WTC11 (cell line): Measurements from ENCODE around the gene DDX28. TPM values are rescaled to one million over a fixed set of nuclear protein-coding genes. Genes with fewer than 3 reads are reported as not detected.

Experiments used
- CBFB ChIP-seq: sonication (generic); formaldehyde crosslinking; IDR thresholded peaks from 2 replicates; pipeline ENCODE4 v1.8.1; 2022; ENCODE audit warnings: mild to moderate bottlenecking, low read depth, missing genetic modification reagents
- CTCF ChIP-seq: fragments of 200-600 bp; IDR thresholded peaks from 2 replicates; pipeline ENCODE4 v1.8.0; 2022; ENCODE audit warnings: antibody characterized with exemption
- ELF4 ChIP-seq: sonication (generic); formaldehyde crosslinking; IDR thresholded peaks from 2 replicates; pipeline ENCODE4 v1.8.1; 2022; ENCODE audit warnings: low read depth, mild to moderate bottlenecking, moderate library complexity, missing genetic modification reagents
- FOXK1 ChIP-seq: sonication (generic); formaldehyde crosslinking; IDR thresholded peaks from 2 replicates; pipeline ENCODE4 v1.8.0; 2022; ENCODE audit warnings: mild to moderate bottlenecking, moderate library complexity, missing genetic modification reagents
- FOXP1 ChIP-seq: sonication (generic); formaldehyde crosslinking; IDR thresholded peaks from 2 replicates; pipeline ENCODE4 v1.8.0; 2022; ENCODE audit warnings: missing genetic modification reagents, mild to moderate bottlenecking, moderate library complexity, borderline replicate concordance
- GRHL2 ChIP-seq: fragments of 250-450 bp; sonication (Bioruptor Pico); IDR thresholded peaks from 2 replicates; pipeline ENCODE4 v1.8.0; 2022; ENCODE audit warnings: mild to moderate bottlenecking, moderate library complexity; ENCODE audit not compliant: insufficient replicate concordance, severe bottlenecking
- GTF2I ChIP-seq: fragments of 250-450 bp; sonication (Bioruptor Pico); conservative IDR thresholded peaks from 2 replicates; pipeline ENCODE4 v1.4.0; 2021; ENCODE audit warnings: mild to moderate bottlenecking
- HMGA2 ChIP-seq: fragments of 250-450 bp; sonication (Bioruptor Pico); IDR thresholded peaks from 2 replicates; pipeline ENCODE4 v1.4.0; 2021; ENCODE audit warnings: mild to moderate bottlenecking, moderate library complexity
- IRF1 ChIP-seq: sonication (generic); formaldehyde crosslinking; IDR thresholded peaks from 2 replicates; pipeline ENCODE4 v1.8.0; 2023; ENCODE audit warnings: missing genetic modification reagents
- JUN ChIP-seq: sonication (generic); formaldehyde crosslinking; IDR thresholded peaks from 2 replicates; pipeline ENCODE4 v1.8.0; 2023; ENCODE audit warnings: mild to moderate bottlenecking, missing genetic modification reagents
- MAX ChIP-seq: sonication (generic); formaldehyde crosslinking; IDR thresholded peaks from 2 replicates; pipeline ENCODE4 v1.8.0; 2022; ENCODE audit warnings: mild to moderate bottlenecking, missing genetic modification reagents
- MLX ChIP-seq: sonication (generic); formaldehyde crosslinking; IDR thresholded peaks from 2 replicates; pipeline ENCODE4 v1.8.1; 2023; ENCODE audit warnings: mild to moderate bottlenecking, missing genetic modification reagents, moderate library complexity
- MYBL2 ChIP-seq: sonication (generic); formaldehyde crosslinking; IDR thresholded peaks from 2 replicates; pipeline ENCODE4 v1.8.1; 2023; ENCODE audit warnings: mild to moderate bottlenecking, moderate library complexity, missing genetic modification reagents
- OVOL2 ChIP-seq: fragments of 250-450 bp; sonication (Bioruptor Pico); IDR thresholded peaks from 2 replicates; pipeline ENCODE4 v1.9.0; 2021; ENCODE audit warnings: mild to moderate bottlenecking, borderline replicate concordance
- RORB ChIP-seq: fragments of 250-450 bp; sonication (Bioruptor Pico); IDR thresholded peaks from 2 replicates; pipeline ENCODE4 v1.9.0; 2021; ENCODE audit warnings: mild to moderate bottlenecking
- ZBTB21 ChIP-seq: sonication (generic); formaldehyde crosslinking; IDR thresholded peaks from 2 replicates; pipeline ENCODE4 v1.8.1; 2023; ENCODE audit warnings: mild to moderate bottlenecking, missing genetic modification reagents, borderline replicate concordance
- ZNF219 ChIP-seq: sonication (generic); formaldehyde crosslinking; IDR thresholded peaks from 2 replicates; pipeline ENCODE4 v1.8.0; 2023; ENCODE audit warnings: missing genetic modification reagents, mild to moderate bottlenecking, borderline replicate concordance
- total RNA-seq: library from RNA; stranded (reverse); gene quantifications from 3 replicates; pipeline ENCODE4 v1.2.3, GENCODE V29; 2021
- TF ChIP-seq, protein P1 (sequence below): fragments of 250-450 bp; sonication (Bioruptor Pico); IDR thresholded peaks from 2 replicates; pipeline ENCODE4 v1.9.0; 2021; ENCODE audit warnings: mild to moderate bottlenecking
- TF ChIP-seq, protein P2 (sequence below): sonication (generic); formaldehyde crosslinking; IDR thresholded peaks from 2 replicates; pipeline ENCODE4 v1.8.1; 2022; ENCODE audit warnings: low read depth, mild to moderate bottlenecking, moderate library complexity, missing genetic modification reagents, borderline replicate concordance

Gene DDX28
- total RNA-seq, 1 experiment from 2014 or later: 15.2 TPM

DNA sequence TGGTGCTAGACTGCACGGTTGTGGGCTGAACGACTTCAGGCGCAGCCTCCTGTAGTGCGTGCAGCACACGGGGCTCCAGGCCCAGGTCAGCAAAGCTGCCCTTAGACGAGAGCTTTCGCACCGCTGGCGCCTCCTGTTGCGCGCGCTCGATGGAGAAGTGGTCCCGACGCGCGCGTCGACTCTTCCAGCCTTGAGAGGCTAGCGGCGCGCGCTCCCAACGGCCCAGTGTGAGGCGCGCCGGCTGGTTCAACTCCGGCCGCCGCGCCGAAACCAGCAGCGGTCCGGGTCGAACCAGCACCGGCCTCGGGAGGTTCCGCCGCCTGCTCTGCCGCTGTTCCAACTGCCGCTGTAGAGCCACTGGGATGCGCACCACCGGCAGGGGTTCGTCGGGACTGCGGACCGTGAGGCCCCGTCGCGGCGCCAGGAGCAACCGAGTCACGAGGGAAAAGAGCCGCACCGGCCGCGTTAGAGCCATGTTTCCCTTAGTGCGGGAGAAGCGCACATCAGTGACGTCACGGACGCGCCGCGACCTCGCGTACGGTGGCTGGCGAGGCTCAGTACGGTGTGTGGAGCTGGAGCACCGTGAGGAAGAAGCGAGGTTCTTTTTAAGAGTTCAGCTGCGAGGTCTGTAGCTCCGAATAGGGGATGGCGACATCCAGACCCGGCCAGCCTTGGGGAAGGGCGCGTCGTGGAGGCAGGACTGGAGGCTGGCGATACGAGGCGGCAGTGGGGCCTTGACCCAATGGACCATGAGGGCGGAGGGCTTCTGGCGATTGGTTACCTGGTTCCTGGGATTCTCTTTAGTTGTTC, at the start of gene DDX28, which contains the start of gene DUS2 (continued):
- TF ChIP-seq, protein P1, sequence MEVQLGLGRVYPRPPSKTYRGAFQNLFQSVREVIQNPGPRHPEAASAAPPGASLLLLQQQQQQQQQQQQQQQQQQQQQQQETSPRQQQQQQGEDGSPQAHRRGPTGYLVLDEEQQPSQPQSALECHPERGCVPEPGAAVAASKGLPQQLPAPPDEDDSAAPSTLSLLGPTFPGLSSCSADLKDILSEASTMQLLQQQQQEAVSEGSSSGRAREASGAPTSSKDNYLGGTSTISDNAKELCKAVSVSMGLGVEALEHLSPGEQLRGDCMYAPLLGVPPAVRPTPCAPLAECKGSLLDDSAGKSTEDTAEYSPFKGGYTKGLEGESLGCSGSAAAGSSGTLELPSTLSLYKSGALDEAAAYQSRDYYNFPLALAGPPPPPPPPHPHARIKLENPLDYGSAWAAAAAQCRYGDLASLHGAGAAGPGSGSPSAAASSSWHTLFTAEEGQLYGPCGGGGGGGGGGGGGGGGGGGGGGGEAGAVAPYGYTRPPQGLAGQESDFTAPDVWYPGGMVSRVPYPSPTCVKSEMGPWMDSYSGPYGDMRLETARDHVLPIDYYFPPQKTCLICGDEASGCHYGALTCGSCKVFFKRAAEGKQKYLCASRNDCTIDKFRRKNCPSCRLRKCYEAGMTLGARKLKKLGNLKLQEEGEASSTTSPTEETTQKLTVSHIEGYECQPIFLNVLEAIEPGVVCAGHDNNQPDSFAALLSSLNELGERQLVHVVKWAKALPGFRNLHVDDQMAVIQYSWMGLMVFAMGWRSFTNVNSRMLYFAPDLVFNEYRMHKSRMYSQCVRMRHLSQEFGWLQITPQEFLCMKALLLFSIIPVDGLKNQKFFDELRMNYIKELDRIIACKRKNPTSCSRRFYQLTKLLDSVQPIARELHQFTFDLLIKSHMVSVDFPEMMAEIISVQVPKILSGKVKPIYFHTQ: no peak
- TF ChIP-seq MAX (CRISPR knock-in tag) (peak; percentile 97), HMGA2 (CRISPR knock-in tag) (no peak), MYBL2 (peak; percentile 95), ZNF219 (CRISPR knock-in tag) (no peak), CTCF (no peak), OVOL2 (no peak), IRF1 (peak; percentile 84; the same call in 1 of the 2 replicates), MLX (no peak), CBFB (CRISPR knock-in tag) (peak; percentile 71), GRHL2 (CRISPR knock-in tag) (no peak), ELF4 (CRISPR knock-in tag) (no peak), FOXK1 (CRISPR knock-in tag) (peak; percentile 100), RORB (CRISPR knock-in tag) (no peak), JUN (CRISPR knock-in tag) (peak; percentile 83; the same call in 1 of the 2 replicates), GTF2I (CRISPR knock-in tag) (no peak), ZBTB21 (CRISPR knock-in tag) (no peak), FOXP1 (CRISPR knock-in tag) (no peak; the same call in 1 of the 2 replicates)
- TF ChIP-seq, protein P2, sequence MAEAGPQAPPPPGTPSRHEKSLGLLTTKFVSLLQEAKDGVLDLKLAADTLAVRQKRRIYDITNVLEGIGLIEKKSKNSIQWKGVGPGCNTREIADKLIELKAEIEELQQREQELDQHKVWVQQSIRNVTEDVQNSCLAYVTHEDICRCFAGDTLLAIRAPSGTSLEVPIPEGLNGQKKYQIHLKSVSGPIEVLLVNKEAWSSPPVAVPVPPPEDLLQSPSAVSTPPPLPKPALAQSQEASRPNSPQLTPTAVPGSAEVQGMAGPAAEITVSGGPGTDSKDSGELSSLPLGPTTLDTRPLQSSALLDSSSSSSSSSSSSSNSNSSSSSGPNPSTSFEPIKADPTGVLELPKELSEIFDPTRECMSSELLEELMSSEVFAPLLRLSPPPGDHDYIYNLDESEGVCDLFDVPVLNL (CRISPR knock-in tag): no peak; the same call in 1 of the 2 replicates
